HFF-Myc (cell line): Measurements from ENCODE around the gene SGO1.
"Not testable (repeated sequence)": the region's sequence is repeated elsewhere in the genome, so short reads cannot be mapped to it uniquely, and the experiment has no call there.

Experiments
- DNase-seq: peaks from one replicate; pipeline ENCODE4 v3.0.0-alpha.2; 2011; ENCODE audit warnings: low read depth; ENCODE audit errors: extremely low read depth
- H3K4me3 ChIP-seq: replicated peaks from 2 replicates; pipeline ENCODE4 v1.5.1; 2011; ENCODE audit warnings: low read depth, mild to moderate bottlenecking, control low read depth, low read length
- CTCF ChIP-seq: IDR thresholded peaks from 2 replicates; pipeline ENCODE4 v1.5.1; 2012; ENCODE audit warnings: mild to moderate bottlenecking, low read depth, low read length, control low read depth; ENCODE audit errors: missing control alignments

SGO1 gene

GRCh38 chr3:20218215-20218614 is 32.2 kb upstream of the SGO1 start:
- no peak for TF ChIP-seq CTCF
- no peak for DNase-seq
- H3K4me3 ChIP-seq = no peak overlapping the region

- DNase-seq = no peak
Measured at GRCh38 chr3:20215636-20216035, 29.6 kb upstream of the SGO1 start.

GRCh38 chr3:20213491-20213890 is 27.5 kb upstream of the SGO1 start:
- not testable (repeated sequence) for DNase-seq, H3K4me3 ChIP-seq

More at GRCh38 chr3:20215636-20216035, 29.6 kb upstream of the SGO1 start:
- no peak overlapping the region for H3K4me3 ChIP-seq
- no peak for TF ChIP-seq CTCF

GRCh38 chr3:20207945-20208344 is 21.9 kb upstream of the SGO1 start:
- H3K4me3 ChIP-seq = not testable (repeated sequence)

GRCh38 chr3:20205898-20206297 is 19.9 kb upstream of the SGO1 start:
- not testable (repeated sequence) for DNase-seq, H3K4me3 ChIP-seq

More at GRCh38 chr3:20207945-20208344, 21.9 kb upstream of the SGO1 start:
- DNase-seq = not testable (repeated sequence)

- H3K4me3 ChIP-seq = no peak overlapping the region
- no peak for DNase-seq
- no peak for TF ChIP-seq CTCF
Measured at GRCh38 chr3:20201143-20201542, 15.1 kb upstream of the SGO1 start.

- no peak overlapping the region for H3K4me3 ChIP-seq
- no peak for TF ChIP-seq CTCF
- no peak for DNase-seq
Measured at GRCh38 chr3:20197775-20198174, 11.8 kb upstream of the SGO1 start.

GRCh38 chr3:20194793-20195460 is 8.9 kb upstream of the SGO1 start:
- no peak overlapping the region for H3K4me3 ChIP-seq
- TF ChIP-seq CTCF = no peak
- no peak for DNase-seq
